ENCODE data around the gene TOMM7. TPM values are rescaled to one million over a fixed set of nuclear protein-coding genes. Genes with fewer than 3 reads are reported as not detected.
"Not testable (repeated sequence)": the region's sequence is repeated elsewhere in the genome, so short reads cannot be mapped to it uniquely, and the experiment has no call there.

Gene TOMM7
- polyA plus RNA-seq, 1 donor (not counting 4 experiments of a cell fraction or from before 2014, with no cell fraction given), result 1,291 TPM

DNA sequence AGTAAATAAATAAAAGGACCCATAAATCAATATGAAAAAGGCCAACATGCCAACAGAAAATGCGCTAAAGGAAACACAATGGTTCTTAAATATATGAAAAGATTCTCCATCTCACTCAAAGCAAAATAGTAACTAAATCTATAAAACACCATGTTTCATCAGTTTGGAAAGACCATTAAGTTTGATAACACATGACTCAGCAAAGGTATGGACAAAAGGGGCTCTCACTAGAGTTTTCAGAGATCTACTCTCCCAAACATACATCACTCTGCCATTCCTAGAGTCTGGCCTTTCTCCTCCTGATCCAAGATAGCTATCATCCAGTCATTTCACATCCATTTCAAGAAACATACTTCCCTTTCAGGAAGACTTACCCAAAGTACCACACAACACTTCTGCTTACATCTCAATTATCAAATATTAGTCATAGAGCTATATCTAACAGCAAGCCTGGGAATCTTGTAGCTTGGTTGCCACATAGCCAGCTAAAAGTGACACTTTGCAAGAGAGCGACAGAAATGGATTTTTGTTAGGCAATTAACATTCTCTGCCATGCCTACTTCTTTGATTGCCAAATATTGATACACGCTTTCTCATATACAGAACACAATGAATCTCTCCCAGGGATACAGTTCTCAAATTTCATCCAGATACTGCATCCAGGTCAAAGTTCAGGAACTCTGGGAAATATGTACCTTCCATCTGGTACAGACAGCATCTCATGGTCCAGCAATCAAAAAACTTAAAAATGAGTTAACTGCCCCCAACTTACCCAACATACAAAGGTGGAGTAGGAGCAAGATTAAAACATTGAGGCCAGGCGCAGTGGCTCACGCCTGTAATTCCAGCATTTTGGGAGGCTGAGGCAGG is 28.8 kb downstream of the TOMM7 start:
- Histone ChIP-seq H4K20me1 (ENCODE audit: control insufficient read depth, extremely low read depth, insufficient read depth, low read length) (no peaks in the 10 kb centered on the region), H3K4me1 (ENCODE audit: control insufficient read depth, extremely low read depth, insufficient read depth, low read length) (no peaks in the 10 kb centered on the region), H3K9me3 (ENCODE audit: control insufficient read depth, low read depth, low read length) (no peaks in the 10 kb centered on the region), H3K27me3 (ENCODE audit: control insufficient read depth, extremely low read depth, insufficient read depth, low read length) (no peaks in the 10 kb centered on the region), H3K27ac (ENCODE audit: control insufficient read depth, insufficient read depth, low read length) (no peak overlapping the region), H3K4me3 (ENCODE audit: control insufficient read depth in 2 of 3, extremely low read depth in 1 of 3, insufficient read depth in 2 of 3, low read depth in 1 of 3, low read length in 3 of 3) (no peak overlapping the region), H3K4me2 (ENCODE audit: control insufficient read depth, extremely low read depth, insufficient read depth, low read depth, low read length) (no peak overlapping the region), H3K9ac (ENCODE audit: control insufficient read depth, extremely low read depth, insufficient read depth, low read length) (no peak overlapping the region), H3K79me2 (ENCODE audit: control insufficient read depth, insufficient read depth, low read length) (no peaks in the 10 kb centered on the region), H3K36me3 (ENCODE audit: control insufficient read depth in 2 of 2, extremely low read depth in 1 of 2, insufficient read depth in 2 of 2, low read length in 2 of 2) (no peaks in the 10 kb centered on the region), H2AFZ (ENCODE audit: control insufficient read depth, low read length) (no peak overlapping the region), H3K9me1 (ENCODE audit: control insufficient read depth, extremely low read depth, insufficient read depth, low read length) (no peaks in the 10 kb centered on the region)
- DNase-seq (ENCODE audit: low read depth, low spot score), result no peak
- TF ChIP-seq, protein P1, sequence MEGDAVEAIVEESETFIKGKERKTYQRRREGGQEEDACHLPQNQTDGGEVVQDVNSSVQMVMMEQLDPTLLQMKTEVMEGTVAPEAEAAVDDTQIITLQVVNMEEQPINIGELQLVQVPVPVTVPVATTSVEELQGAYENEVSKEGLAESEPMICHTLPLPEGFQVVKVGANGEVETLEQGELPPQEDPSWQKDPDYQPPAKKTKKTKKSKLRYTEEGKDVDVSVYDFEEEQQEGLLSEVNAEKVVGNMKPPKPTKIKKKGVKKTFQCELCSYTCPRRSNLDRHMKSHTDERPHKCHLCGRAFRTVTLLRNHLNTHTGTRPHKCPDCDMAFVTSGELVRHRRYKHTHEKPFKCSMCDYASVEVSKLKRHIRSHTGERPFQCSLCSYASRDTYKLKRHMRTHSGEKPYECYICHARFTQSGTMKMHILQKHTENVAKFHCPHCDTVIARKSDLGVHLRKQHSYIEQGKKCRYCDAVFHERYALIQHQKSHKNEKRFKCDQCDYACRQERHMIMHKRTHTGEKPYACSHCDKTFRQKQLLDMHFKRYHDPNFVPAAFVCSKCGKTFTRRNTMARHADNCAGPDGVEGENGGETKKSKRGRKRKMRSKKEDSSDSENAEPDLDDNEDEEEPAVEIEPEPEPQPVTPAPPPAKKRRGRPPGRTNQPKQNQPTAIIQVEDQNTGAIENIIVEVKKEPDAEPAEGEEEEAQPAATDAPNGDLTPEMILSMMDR (optimal IDR thresholded peaks at IDR 0.05 in 1 of 3, IDR thresholded peaks at IDR 0.05 in 1 of 3, conservative IDR thresholded peaks at IDR 0.05 in 1 of 3; ENCODE audit: extremely low read depth in 1 of 3, insufficient read depth in 2 of 3, low read length in 3 of 3), result no peak
- TF ChIP-seq EZH2 (IDR thresholded peaks at IDR 0.05; ENCODE audit: low read length), result no peak
- dilution Hi-C loops (cut with MboI; ENCODE audit: extremely low pct_ligation_motif_present, low sequenced_read_pairs), result no loop called here
- FAIRE-seq, result no peak

DNA sequence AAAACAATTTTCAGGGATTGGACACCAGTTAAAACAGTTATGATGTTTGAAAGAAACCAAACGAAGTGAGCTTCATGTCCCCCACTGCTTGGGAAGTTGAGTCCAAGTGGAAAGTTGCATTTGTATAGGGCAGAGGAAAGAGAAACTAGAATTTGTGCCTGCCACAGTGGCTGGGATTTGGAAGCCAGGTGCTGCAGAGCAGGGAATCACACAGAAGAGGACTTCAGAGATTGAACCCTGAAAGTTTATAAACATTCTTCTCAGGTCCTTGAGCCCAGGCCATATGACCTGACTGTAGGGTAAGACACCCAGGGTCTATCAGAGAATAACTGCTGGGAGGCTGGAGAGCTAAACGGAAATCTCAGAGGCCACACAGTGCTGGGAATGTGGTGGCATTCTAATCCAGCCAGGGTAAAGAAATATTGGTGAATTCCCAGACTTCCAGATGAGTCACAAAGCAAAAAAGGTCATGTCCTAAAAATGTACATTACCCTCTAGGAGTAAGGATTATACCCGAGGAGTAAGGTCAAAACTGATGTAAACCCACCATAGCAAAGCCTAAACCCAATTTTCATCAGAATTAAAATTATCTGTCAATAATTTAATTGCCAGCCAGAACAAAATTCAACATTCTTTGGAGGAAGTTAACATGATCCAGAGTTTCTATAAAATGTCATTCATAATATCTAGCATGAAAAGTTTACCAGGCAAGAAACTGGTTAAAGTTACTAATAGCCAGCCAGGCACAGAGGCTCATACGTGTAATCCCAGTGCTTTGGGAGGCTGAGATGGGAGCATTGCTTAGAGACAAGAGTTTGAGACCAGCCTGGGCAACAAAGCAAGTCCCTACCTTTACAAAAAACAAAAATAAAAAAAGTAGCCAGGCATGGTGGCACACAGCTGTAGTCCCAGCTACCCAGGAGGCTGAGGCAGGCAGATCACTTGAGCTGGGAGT is 31.2 kb downstream of the TOMM7 start:
- no peak overlapping the region for H2AFZ ChIP-seq (ENCODE audit: control insufficient read depth, low read length)
- no peak for TF ChIP-seq EZH2 (IDR thresholded peaks at IDR 0.05; ENCODE audit: low read length)
- TF ChIP-seq, protein P1 (optimal IDR thresholded peaks at IDR 0.05 in 1 of 3, IDR thresholded peaks at IDR 0.05 in 1 of 3, conservative IDR thresholded peaks at IDR 0.05 in 1 of 3; ENCODE audit: extremely low read depth in 1 of 3, insufficient read depth in 2 of 3, low read length in 3 of 3), result no peak
- H3K79me2 ChIP-seq (ENCODE audit: control insufficient read depth, insufficient read depth, low read length), result no peaks in the 10 kb centered on the region
- no peaks in the 10 kb centered on the region for H3K9me3 ChIP-seq (ENCODE audit: control insufficient read depth, low read depth, low read length)
- H3K4me1 ChIP-seq (ENCODE audit: control insufficient read depth, extremely low read depth, insufficient read depth, low read length), result no peaks in the 10 kb centered on the region
- H3K4me3 ChIP-seq (ENCODE audit: control insufficient read depth in 2 of 3, extremely low read depth in 1 of 3, insufficient read depth in 2 of 3, low read depth in 1 of 3, low read length in 3 of 3), result no peak overlapping the region
- H3K27ac ChIP-seq (ENCODE audit: control insufficient read depth, insufficient read depth, low read length), result no peak overlapping the region
- no peaks in the 10 kb centered on the region for H3K36me3 ChIP-seq (ENCODE audit: control insufficient read depth in 2 of 2, extremely low read depth in 1 of 2, insufficient read depth in 2 of 2, low read length in 2 of 2)
- dilution Hi-C loops (cut with MboI; ENCODE audit: extremely low pct_ligation_motif_present, low sequenced_read_pairs), result no loop called here
- no peak for FAIRE-seq
- DNase-seq (ENCODE audit: low read depth, low spot score), result no peak
- no peaks in the 10 kb centered on the region for H4K20me1 ChIP-seq (ENCODE audit: control insufficient read depth, extremely low read depth, insufficient read depth, low read length)
- H3K9me1 ChIP-seq (ENCODE audit: control insufficient read depth, extremely low read depth, insufficient read depth, low read length), result no peaks in the 10 kb centered on the region
- H3K9ac ChIP-seq (ENCODE audit: control insufficient read depth, extremely low read depth, insufficient read depth, low read length), result no peak overlapping the region
- no peak overlapping the region for H3K4me2 ChIP-seq (ENCODE audit: control insufficient read depth, extremely low read depth, insufficient read depth, low read depth, low read length)
- H3K27me3 ChIP-seq (ENCODE audit: control insufficient read depth, extremely low read depth, insufficient read depth, low read length), result no peaks in the 10 kb centered on the region

DNA sequence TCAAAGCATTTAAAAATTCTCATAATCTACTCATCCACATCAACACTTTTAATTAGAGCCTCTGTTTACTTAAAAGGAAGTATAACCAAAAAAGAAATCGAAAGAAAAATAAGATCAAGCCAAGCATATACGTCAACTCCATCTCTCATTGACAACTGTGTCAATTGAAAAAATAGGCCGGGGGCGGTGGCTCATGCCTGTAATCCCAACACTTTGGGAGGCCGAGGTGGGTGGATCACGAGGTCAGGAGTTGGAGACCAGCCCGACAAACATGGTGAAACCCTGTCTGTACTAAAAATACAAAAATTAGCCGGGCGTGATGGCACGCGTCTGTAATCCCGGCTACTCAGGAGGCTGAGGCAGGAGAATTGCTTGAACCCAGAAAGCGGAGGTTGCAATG is 32.0 kb downstream of the TOMM7 start:
- H3K4me1 ChIP-seq (ENCODE audit: control insufficient read depth, extremely low read depth, insufficient read depth, low read length); H3K4me2 ChIP-seq (ENCODE audit: control insufficient read depth, extremely low read depth, insufficient read depth, low read depth, low read length); H4K20me1 ChIP-seq (ENCODE audit: control insufficient read depth, extremely low read depth, insufficient read depth, low read length); H3K27me3 ChIP-seq (ENCODE audit: control insufficient read depth, extremely low read depth, insufficient read depth, low read length); H3K9me3 ChIP-seq (ENCODE audit: control insufficient read depth, low read depth, low read length); dilution Hi-C loops (cut with MboI; ENCODE audit: extremely low pct_ligation_motif_present, low sequenced_read_pairs); H3K27ac ChIP-seq (ENCODE audit: control insufficient read depth, insufficient read depth, low read length); H3K36me3 ChIP-seq (ENCODE audit: control insufficient read depth in 2 of 2, extremely low read depth in 1 of 2, insufficient read depth in 2 of 2, low read length in 2 of 2); H2AFZ ChIP-seq (ENCODE audit: control insufficient read depth, low read length); DNase-seq (ENCODE audit: low read depth, low spot score); H3K4me3 ChIP-seq (ENCODE audit: control insufficient read depth in 2 of 3, extremely low read depth in 1 of 3, insufficient read depth in 2 of 3, low read depth in 1 of 3, low read length in 3 of 3); H3K9ac ChIP-seq (ENCODE audit: control insufficient read depth, extremely low read depth, insufficient read depth, low read length); FAIRE-seq; H3K9me1 ChIP-seq (ENCODE audit: control insufficient read depth, extremely low read depth, insufficient read depth, low read length); H3K79me2 ChIP-seq (ENCODE audit: control insufficient read depth, insufficient read depth, low read length): not testable (repeated sequence)
